GM12892 (cell line): Measurements from ENCODE around the gene USP3.

Experiments
- POLR2A ChIP-seq: IDR thresholded peaks from 2 replicates; pipeline ENCODE4 v1.6.1; 2011; ENCODE audit warnings: low read depth, low read length, control low read depth
- POLR2AphosphoS5 ChIP-seq: IDR thresholded peaks from 2 replicates; pipeline ENCODE4 v1.6.1; 2011; ENCODE audit warnings: low read depth, low read length, control low read depth

GRCh38 chr15:63476229-63476632, 28.2 kb upstream of the USP3 start:
- TF ChIP-seq POLR2AphosphoS5 (no peak), POLR2A (no peak)
